KMS-11 (cell line): ENCODE results near the gene ELFN2.

Source experiments
- H2AFZ ChIP-seq: fragments of 200-600 bp; sonication (generic); 2 replicates; pipeline ENCODE4 v1.6.1; 2016; ENCODE audit warnings: antibody characterized with exemption, mixed run types, low read depth
- H3K27ac ChIP-seq: fragments of 200-600 bp; sonication (generic); 2 replicates; pipeline ENCODE4 v1.6.1; 2016; ENCODE audit warnings: mild to moderate bottlenecking, mixed run types
- H3K27me3 ChIP-seq: fragments of 200-600 bp; sonication (generic); 2 replicates; pipeline ENCODE4 v1.6.1; 2017; ENCODE audit warnings: mild to moderate bottlenecking, low read depth, mixed run types, moderate library complexity; ENCODE audit not compliant: insufficient read depth
- H3K36me3 ChIP-seq: fragments of 200-600 bp; sonication (generic); 2 replicates; pipeline ENCODE4 v1.6.1; 2017; ENCODE audit warnings: mild to moderate bottlenecking, mixed run types; ENCODE audit not compliant: insufficient read depth
- H3K4me1 ChIP-seq: fragments of 200-600 bp; sonication (generic); 2 replicates; pipeline ENCODE4 v1.6.1; 2016; ENCODE audit warnings: mild to moderate bottlenecking, low read depth, mixed run types; ENCODE audit not compliant: poor library complexity, severe bottlenecking
- H3K4me2 ChIP-seq: fragments of 200-600 bp; sonication (generic); 2 replicates; pipeline ENCODE4 v1.7.0; 2016; ENCODE audit warnings: mild to moderate bottlenecking, mixed run types
- H3K4me3 ChIP-seq: fragments of 200-600 bp; sonication (generic); IDR thresholded peaks from 2 replicates; pipeline ENCODE4 v1.6.1; 2017; ENCODE audit warnings: low read depth, low read length, mixed read lengths; ENCODE audit not compliant: insufficient read depth
- H3K79me2 ChIP-seq: fragments of 200-600 bp; sonication (generic); 2 replicates; pipeline ENCODE4 v1.6.1; 2016; ENCODE audit warnings: low read depth, mixed run types; ENCODE audit not compliant: insufficient read depth
- H3K9ac ChIP-seq: fragments of 200-600 bp; sonication (generic); 2 replicates; pipeline ENCODE4 v1.6.1; 2016; ENCODE audit warnings: mild to moderate bottlenecking, mixed run types
- H4K20me1 ChIP-seq: fragments of 200-600 bp; sonication (generic); 2 replicates; pipeline ENCODE4 v1.6.1; 2016; ENCODE audit warnings: mild to moderate bottlenecking, mixed run types; ENCODE audit not compliant: insufficient read depth
- TF ChIP-seq, protein P1 (sequence below): fragments of 200-600 bp; sonication (generic); conservative IDR thresholded peaks from 2 replicates; pipeline ENCODE4 v1.6.1; 2017; ENCODE audit warnings: low read depth, mild to moderate bottlenecking, antibody characterized with exemption, low read length, moderate library complexity, mixed read lengths

ELFN2 gene

DNA sequence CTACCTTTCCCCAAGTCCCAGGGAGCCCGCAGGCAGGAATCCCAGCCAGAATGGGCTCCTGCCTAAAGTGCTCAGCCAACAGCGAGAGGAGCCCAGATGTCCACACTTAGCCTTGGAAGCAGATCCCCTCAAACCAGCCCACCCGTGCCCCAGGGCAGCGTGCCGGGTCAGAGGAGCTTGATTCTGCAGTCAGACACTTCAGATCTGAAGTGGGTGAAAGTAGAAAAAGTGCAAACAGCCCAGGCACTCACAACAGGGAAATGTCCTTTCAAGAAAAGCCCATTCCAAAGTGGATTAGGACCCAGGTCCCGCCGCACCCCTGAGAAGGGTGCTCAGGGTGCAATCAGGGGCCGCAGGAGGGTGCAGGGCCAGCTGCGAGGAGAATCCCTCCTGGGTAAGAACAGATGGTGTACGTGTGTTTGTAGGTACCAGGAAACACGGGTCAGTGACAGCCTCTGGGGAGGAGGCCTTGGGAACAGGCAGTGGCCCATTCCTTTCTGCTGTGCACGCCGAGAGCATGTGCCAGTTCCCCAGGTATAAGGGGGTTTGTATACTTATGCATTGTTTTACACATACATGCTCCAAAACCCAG is 17.7 kb downstream of the ELFN2 start:
- no peaks in the 10 kb centered on the region for H4K20me1 ChIP-seq
- no peaks in the 10 kb centered on the region for H3K4me1 ChIP-seq
- no peaks in the 10 kb centered on the region for H3K79me2 ChIP-seq
- H3K36me3 ChIP-seq = no peaks in the 10 kb centered on the region
- no peak overlapping the region for H3K4me2 ChIP-seq
- H3K9ac ChIP-seq = no peak overlapping the region
- H3K27ac ChIP-seq = no peak overlapping the region
- H2AFZ ChIP-seq = no peak overlapping the region
- TF ChIP-seq, protein P1, sequence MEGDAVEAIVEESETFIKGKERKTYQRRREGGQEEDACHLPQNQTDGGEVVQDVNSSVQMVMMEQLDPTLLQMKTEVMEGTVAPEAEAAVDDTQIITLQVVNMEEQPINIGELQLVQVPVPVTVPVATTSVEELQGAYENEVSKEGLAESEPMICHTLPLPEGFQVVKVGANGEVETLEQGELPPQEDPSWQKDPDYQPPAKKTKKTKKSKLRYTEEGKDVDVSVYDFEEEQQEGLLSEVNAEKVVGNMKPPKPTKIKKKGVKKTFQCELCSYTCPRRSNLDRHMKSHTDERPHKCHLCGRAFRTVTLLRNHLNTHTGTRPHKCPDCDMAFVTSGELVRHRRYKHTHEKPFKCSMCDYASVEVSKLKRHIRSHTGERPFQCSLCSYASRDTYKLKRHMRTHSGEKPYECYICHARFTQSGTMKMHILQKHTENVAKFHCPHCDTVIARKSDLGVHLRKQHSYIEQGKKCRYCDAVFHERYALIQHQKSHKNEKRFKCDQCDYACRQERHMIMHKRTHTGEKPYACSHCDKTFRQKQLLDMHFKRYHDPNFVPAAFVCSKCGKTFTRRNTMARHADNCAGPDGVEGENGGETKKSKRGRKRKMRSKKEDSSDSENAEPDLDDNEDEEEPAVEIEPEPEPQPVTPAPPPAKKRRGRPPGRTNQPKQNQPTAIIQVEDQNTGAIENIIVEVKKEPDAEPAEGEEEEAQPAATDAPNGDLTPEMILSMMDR = no peak
- H3K27me3 ChIP-seq = peaks cover 51% of the 10 kb centered on the region; the same call in 1 of the 2 replicates
- H3K4me3 ChIP-seq = no peak overlapping the region

DNA sequence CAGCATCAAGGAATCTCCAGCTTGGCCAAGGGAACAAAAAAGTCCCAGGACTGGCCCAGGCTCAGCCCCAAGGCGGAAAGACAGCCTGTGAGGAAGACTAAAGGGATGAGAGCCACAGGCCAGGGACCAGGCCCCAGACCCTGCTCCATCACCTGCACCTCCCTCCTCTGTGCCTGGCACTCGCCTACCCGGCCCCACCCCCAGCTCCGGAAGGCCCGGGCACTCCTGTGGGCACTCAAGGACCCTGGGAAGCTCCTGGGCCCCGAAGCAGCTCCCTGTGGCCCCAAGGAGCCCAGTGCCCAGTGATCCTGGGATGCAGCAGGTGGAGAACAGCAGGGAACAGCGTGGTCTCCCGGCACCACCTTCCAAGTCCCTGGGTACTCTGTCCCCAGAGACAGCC is 18.2 kb downstream of the ELFN2 start:
- Histone ChIP-seq H2AFZ (no peak overlapping the region), H3K27ac (no peak overlapping the region), H3K27me3 (peaks cover 54% of the 10 kb centered on the region; the same call in 1 of the 2 replicates), H3K36me3 (no peaks in the 10 kb centered on the region), H3K79me2 (no peaks in the 10 kb centered on the region), H3K4me3 (no peak overlapping the region), H3K4me1 (no peaks in the 10 kb centered on the region), H3K9ac (no peak overlapping the region), H4K20me1 (no peaks in the 10 kb centered on the region), H3K4me2 (no peak overlapping the region)
- TF ChIP-seq, protein P1 = no peak

DNA sequence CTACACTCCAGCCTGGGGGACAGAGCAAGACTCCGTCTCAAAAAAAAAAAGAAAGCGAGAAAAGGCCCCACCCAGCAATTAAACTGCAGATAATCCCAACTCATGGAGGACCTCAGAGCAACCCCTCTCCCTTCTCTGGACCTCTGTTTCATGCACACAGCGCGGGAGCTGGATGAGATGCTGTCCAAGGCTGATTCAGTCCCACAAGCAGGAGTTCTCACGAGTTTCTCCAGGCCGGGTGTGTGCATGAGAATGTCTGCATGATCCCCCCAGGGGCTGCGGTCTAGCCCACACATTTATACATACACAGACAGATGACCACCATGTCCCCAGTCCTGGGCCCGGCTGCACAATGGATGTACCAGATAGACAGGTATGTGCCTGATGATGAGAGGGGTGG is 19.4 kb downstream of the ELFN2 start:
- Histone ChIP-seq H2AFZ (no peak overlapping the region), H3K27ac (no peak overlapping the region), H3K4me1 (no peaks in the 10 kb centered on the region), H4K20me1 (no peaks in the 10 kb centered on the region), H3K36me3 (no peaks in the 10 kb centered on the region), H3K9ac (no peak overlapping the region), H3K4me3 (no peak overlapping the region), H3K79me2 (no peaks in the 10 kb centered on the region), H3K4me2 (no peak overlapping the region), H3K27me3 (peaks cover 57% of the 10 kb centered on the region; the same call in 1 of the 2 replicates)
- TF ChIP-seq, protein P1 = no peak

DNA sequence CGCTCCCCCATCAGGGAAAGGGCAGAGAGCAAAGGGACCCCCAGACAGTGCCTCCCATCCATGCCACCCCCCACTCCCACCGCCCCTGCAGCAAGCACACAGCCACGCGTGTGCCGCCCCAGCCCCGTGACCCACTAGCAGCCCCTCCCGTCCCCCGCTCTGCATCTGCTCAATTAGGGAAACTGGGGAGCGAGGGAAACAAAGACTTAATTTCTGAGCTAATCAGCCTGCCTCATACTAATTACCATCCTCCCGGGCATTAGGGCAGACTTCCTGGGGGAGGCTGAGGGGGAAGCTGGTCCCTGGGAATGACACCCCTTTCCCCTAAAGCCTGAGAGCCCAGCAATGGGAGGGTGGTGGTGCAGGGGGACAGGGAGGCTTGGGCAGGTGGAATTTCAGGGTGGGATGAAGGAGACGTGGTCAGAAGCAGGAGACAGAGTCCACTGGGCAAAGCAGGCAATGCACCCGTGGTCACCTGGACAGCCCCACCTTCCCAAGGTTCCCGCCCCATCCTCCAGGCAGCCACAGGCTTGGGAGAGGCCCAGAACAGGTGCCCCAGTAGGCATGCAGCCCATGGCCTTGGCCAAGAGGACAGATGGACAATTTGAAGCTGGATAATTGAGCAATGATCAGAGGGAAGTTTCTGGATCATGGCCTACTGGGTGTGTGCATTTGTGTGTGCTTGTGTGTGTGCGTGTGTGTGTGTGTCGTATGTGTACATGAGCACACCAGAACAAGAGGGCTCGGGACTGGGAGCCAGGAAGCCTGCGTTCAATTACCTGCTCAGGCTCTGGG is 20.6 kb downstream of the ELFN2 start:
- Histone ChIP-seq H3K27me3 (peaks cover 62% of the 10 kb centered on the region), H4K20me1 (no peaks in the 10 kb centered on the region), H3K9ac (no peak overlapping the region), H3K36me3 (no peaks in the 10 kb centered on the region), H3K4me1 (no peaks in the 10 kb centered on the region), H2AFZ (no peak overlapping the region), H3K4me3 (no peak overlapping the region), H3K27ac (no peak overlapping the region), H3K79me2 (no peaks in the 10 kb centered on the region), H3K4me2 (no peak overlapping the region)
- TF ChIP-seq, protein P1 = no peak
